BLaER1 treated with 17β-estradiol and CSF1 and Interleukin-3, amounts not matched to agents 10 nM and 100 nM (cell line): ENCODE measurements around the gene MAGI2.

ENCODE experiments used
- H3K27ac ChIP-seq, 11 experiments: shearing (Covaris generic); formaldehyde crosslinking; 2 replicates each; pipeline ENCODE4 v1.8.1; 2022
- H3K27me3 ChIP-seq, 11 experiments: shearing (Covaris generic); formaldehyde crosslinking; 2 replicates each; pipeline ENCODE4 v1.8.1; 2022
- H3K36me3 ChIP-seq, 11 experiments: shearing (Covaris generic); formaldehyde crosslinking; 2 replicates each; pipeline ENCODE4 v1.8.1; 2022
- H3K4me1 ChIP-seq, 10 experiments: shearing (Covaris generic); formaldehyde crosslinking; 2 replicates each; pipeline ENCODE4 v1.8.1; 2022
- H3K4me2 ChIP-seq, 11 experiments: shearing (Covaris generic); formaldehyde crosslinking; 2 replicates each; pipeline ENCODE4 v1.8.1; 2022
- H3K4me3 ChIP-seq, 10 experiments: shearing (Covaris generic); formaldehyde crosslinking; 2 replicates each; pipeline ENCODE4 v1.8.1; 2022
- H3K9ac ChIP-seq, 11 experiments: shearing (Covaris generic); formaldehyde crosslinking; 2 replicates each; pipeline ENCODE4 v1.8.1; 2022
- H3K9me3 ChIP-seq, 11 experiments: shearing (Covaris generic); formaldehyde crosslinking; replicated peaks in 1 of 11; 2 replicates each; pipeline ENCODE4 v1.8.1; 2022
- H4K20me1 ChIP-seq, 11 experiments: shearing (Covaris generic); formaldehyde crosslinking; 2 replicates each; pipeline ENCODE4 v1.8.1; 2022
- Cebpa-rat ChIP-seq, 11 experiments: shearing (Covaris generic); IDR thresholded peaks; 2 replicates each; pipeline ENCODE4 v1.8.1; 2022

Gene MAGI2

DNA sequence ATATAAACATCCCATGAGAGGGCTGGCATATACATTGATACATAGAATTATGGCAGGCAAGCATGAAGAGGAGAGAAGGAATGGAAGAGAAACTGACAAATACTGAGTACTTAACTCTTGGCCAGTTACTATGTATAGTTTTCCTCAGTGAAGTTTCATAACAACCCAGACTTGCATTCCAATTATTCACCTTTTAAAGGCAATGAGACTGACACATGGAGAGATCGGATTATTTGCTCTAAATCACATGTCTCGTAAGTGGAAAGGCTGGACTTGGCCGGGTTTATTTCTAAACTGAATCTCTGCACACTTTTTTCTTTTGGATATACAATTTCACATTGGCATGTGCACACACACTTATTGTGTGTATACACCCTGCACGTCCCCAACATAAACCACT lies 1106.6 kb downstream of the MAGI2 start:
- Histone ChIP-seq H4K20me1 (no peaks in the 10 kb centered on the region), H3K9ac (no peak overlapping the region), H3K27ac (no peak overlapping the region), H3K9me3 (no peaks in the 10 kb centered on the region), H3K4me3 (no peak overlapping the region), H3K27me3 (no peaks in the 10 kb centered on the region), H3K36me3 (no peaks in the 10 kb centered on the region), H3K4me1 (no peaks in the 10 kb centered on the region), H3K4me2 (no peak overlapping the region)
- TF ChIP-seq Cebpa-rat (IDR thresholded peaks at IDR 0.05): no peak

- Histone ChIP-seq H4K20me1 (no peaks in the 10 kb centered on the region), H3K4me2 (no peak overlapping the region), H3K4me1 (no peaks in the 10 kb centered on the region), H3K9ac (no peak overlapping the region), H3K27me3 (no peaks in the 10 kb centered on the region), H3K9me3 (no peaks in the 10 kb centered on the region), H3K27ac (no peak overlapping the region), H3K4me3 (no peak overlapping the region), H3K36me3 (no peaks in the 10 kb centered on the region)
- no peak for TF ChIP-seq Cebpa-rat (IDR thresholded peaks at IDR 0.05)
These were observed 1107.5 kb downstream of the MAGI2 start for GRCh38 chr7:78345979-78346378.

- no peak for TF ChIP-seq Cebpa-rat (IDR thresholded peaks at IDR 0.05)
- H3K4me1 ChIP-seq: no peaks in the 10 kb centered on the region
- H3K27me3 ChIP-seq: no peaks in the 10 kb centered on the region
- no peak overlapping the region for H3K4me2 ChIP-seq
- H3K36me3 ChIP-seq: no peaks in the 10 kb centered on the region
- H3K9ac ChIP-seq: no peak overlapping the region
- H3K27ac ChIP-seq: no peak overlapping the region
- H3K9me3 ChIP-seq: no peaks in the 10 kb centered on the region
- no peaks in the 10 kb centered on the region for H4K20me1 ChIP-seq
- H3K4me3 ChIP-seq: no peak overlapping the region
These were observed 1108.1 kb downstream of the MAGI2 start for GRCh38 chr7:78345293-78345911.

DNA sequence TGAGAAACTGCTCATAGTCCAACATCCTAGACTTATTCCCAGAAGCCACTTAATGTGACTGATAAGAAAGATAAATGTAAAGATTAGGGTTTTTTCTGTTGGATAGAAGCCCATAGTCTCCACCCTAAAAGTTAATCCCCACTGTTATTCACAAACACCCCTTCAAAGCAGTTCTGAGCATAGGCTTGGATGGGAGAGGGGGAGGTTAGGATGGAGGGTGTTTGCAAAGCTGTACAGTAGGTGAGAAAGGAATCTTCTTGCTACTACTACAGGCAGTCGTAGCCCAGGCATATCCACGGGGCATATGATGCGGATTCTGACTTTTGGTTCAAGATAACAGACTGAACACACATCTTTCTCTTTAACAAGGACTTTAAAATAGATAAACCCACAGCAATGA lies 1119.0 kb downstream of the MAGI2 start:
- Histone ChIP-seq H3K4me3 (no peak overlapping the region), H3K36me3 (no peaks in the 10 kb centered on the region), H3K9me3 (no peaks in the 10 kb centered on the region), H3K4me1 (no peaks in the 10 kb centered on the region), H3K9ac (no peak overlapping the region), H3K4me2 (no peak overlapping the region), H3K27me3 (no peaks in the 10 kb centered on the region), H3K27ac (no peak overlapping the region), H4K20me1 (no peaks in the 10 kb centered on the region)
- no peak for TF ChIP-seq Cebpa-rat (IDR thresholded peaks at IDR 0.05)

GRCh38 chr7:78333530-78334425 lies 1119.7 kb downstream of the MAGI2 start:
- Histone ChIP-seq H3K4me2 (no peak overlapping the region), H3K9me3 (no peaks in the 10 kb centered on the region), H3K4me3 (no peak overlapping the region), H3K27me3 (no peaks in the 10 kb centered on the region), H3K4me1 (no peaks in the 10 kb centered on the region), H3K9ac (no peak overlapping the region), H4K20me1 (no peaks in the 10 kb centered on the region), H3K27ac (no peak overlapping the region), H3K36me3 (no peaks in the 10 kb centered on the region)
- no peak for TF ChIP-seq Cebpa-rat (IDR thresholded peaks at IDR 0.05)

GRCh38 chr7:78329001-78329655 lies 1124.3 kb downstream of the MAGI2 start:
- no peak for TF ChIP-seq Cebpa-rat (IDR thresholded peaks at IDR 0.05)
- no peak overlapping the region for H3K4me3 ChIP-seq
- H3K36me3 ChIP-seq: no peaks in the 10 kb centered on the region

DNA sequence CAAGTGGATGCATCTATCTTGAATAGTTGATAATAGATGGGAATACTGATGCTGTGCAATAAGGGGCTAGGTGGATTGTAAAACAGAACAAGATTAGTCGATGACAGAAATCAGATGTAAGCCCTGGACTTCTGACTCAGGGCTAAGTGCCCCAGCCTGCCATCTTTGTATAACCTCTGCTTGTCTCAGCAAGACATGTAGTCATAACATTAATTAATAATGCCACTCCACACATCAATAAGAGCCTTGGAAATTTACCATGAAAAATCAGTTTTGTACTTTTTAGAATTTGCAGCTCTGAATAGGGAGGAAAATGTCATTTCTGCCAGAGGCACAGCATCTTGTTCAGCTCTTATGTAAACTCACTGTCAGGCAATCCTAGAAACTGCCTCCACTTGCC lies 1125.7 kb downstream of the MAGI2 start:
- H4K20me1 ChIP-seq: no peaks in the 10 kb centered on the region
- TF ChIP-seq Cebpa-rat (IDR thresholded peaks at IDR 0.05): no peak

More at GRCh38 chr7:78329001-78329655, 1124.3 kb downstream of the MAGI2 start:
- H4K20me1 ChIP-seq: no peaks in the 10 kb centered on the region
- no peaks in the 10 kb centered on the region for H3K9me3 ChIP-seq
- no peaks in the 10 kb centered on the region for H3K27me3 ChIP-seq
- no peaks in the 10 kb centered on the region for H3K4me1 ChIP-seq
- no peak overlapping the region for H3K4me2 ChIP-seq
- H3K9ac ChIP-seq: no peak overlapping the region
- H3K27ac ChIP-seq: no peak overlapping the region

DNA sequence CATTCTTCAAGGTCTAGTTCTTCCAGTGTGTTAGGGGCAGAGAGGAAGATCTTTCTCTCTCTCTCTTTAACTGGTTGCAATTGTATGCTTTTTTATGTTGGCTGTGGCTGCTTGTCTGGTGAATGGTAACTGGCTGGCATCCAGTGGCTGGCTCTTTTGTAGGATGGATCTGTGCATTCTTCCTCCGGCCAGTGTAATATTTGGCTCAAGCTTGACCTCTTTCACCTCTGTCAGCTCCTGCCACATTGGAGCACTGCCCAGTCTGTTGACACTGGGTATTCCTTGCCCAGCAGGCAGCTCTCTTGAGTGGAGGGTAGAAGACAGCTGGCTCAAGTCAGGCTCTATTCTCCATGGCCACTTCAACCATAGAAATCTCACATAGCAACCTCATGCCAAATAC lies 1126.6 kb downstream of the MAGI2 start:
- no peaks in the 10 kb centered on the region for H3K27me3 ChIP-seq
- H3K4me3 ChIP-seq: no peak overlapping the region
- H3K4me2 ChIP-seq: no peak overlapping the region
- no peaks in the 10 kb centered on the region; a peak in 1 of 22 replicates for H3K9me3 ChIP-seq
- H3K9ac ChIP-seq: no peak overlapping the region
- no peaks in the 10 kb centered on the region for H4K20me1 ChIP-seq
- H3K4me1 ChIP-seq: no peaks in the 10 kb centered on the region
- no peaks in the 10 kb centered on the region for H3K36me3 ChIP-seq
- TF ChIP-seq Cebpa-rat (IDR thresholded peaks at IDR 0.05): no peak
- no peak overlapping the region for H3K27ac ChIP-seq

More for the DNA sequence above, 1125.7 kb downstream of the MAGI2 start:
- no peaks in the 10 kb centered on the region for H3K4me1 ChIP-seq
- no peak overlapping the region for H3K27ac ChIP-seq
- H3K27me3 ChIP-seq: no peaks in the 10 kb centered on the region
- H3K9ac ChIP-seq: no peak overlapping the region
- H3K4me2 ChIP-seq: no peak overlapping the region
- H3K4me3 ChIP-seq: no peak overlapping the region
- H3K9me3 ChIP-seq: no peaks in the 10 kb centered on the region
- H3K36me3 ChIP-seq: no peaks in the 10 kb centered on the region

DNA sequence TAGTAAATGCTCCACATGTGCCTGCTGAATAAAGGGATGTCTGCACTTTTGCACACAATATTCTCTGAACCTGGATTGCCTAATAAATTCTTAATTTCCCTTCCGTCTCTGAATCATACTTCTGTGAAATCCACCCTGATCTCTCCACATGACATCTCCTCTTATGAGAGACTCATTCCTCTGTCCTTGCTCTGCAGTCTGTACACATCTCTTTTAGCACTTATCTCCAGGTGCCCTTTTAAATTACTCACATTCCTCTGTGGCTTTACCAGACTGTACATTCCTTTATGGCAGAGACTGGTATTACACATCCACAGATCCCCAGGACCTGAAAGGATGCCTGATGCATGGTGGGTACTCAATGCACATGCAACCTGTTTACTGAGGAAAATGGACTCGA lies 1127.3 kb downstream of the MAGI2 start:
- no peak overlapping the region for H3K4me2 ChIP-seq
- H3K27ac ChIP-seq: no peak overlapping the region
- no peak for TF ChIP-seq Cebpa-rat (IDR thresholded peaks at IDR 0.05)

More for the DNA sequence above, 1127.3 kb downstream of the MAGI2 start:
- no peak overlapping the region for H3K9ac ChIP-seq
- no peaks in the 10 kb centered on the region for H3K4me1 ChIP-seq
- H3K27me3 ChIP-seq: no peaks in the 10 kb centered on the region
- H3K4me3 ChIP-seq: no peak overlapping the region
- H4K20me1 ChIP-seq: no peaks in the 10 kb centered on the region
- no peaks in the 10 kb centered on the region for H3K36me3 ChIP-seq
- no peaks in the 10 kb centered on the region; a peak in 1 of 22 replicates for H3K9me3 ChIP-seq
